ENCODE measurements around the gene SOX5. TPM values are rescaled to one million over a fixed set of nuclear protein-coding genes. Genes with fewer than 3 reads are reported as not detected.

The SOX5 gene
- total and polyA plus RNA-seq, 2 experiments from 2014 or later, result 14.8 to 26.4 TPM

- 81% methylated on average over 5 of the region's 5 CpGs for WGBS (ENCODE audit: low lambda C conversion rate, missing lambda C conversion rate)
- TF ChIP-seq CTCF (IDR thresholded peaks at IDR 0.05; ENCODE audit: poor library complexity), result no peak
- TF ChIP-seq EZH2 (IDR thresholded peaks at IDR 0.05; ENCODE audit: borderline replicate concordance), result no peak
- TF ChIP-seq EZH2phosphoT487 (IDR thresholded peaks at IDR 0.05; ENCODE audit: low read depth, severe bottlenecking, unreplicated experiment), result no peak
- Histone ChIP-seq H3K27me3 (no peaks in the 10 kb centered on the region), H3K4me2 (no peak overlapping the region), H3K9me2 (replicated peaks; ENCODE audit: insufficient read depth) (no peaks in the 10 kb centered on the region), H3K79me2 (no peaks in the 10 kb centered on the region), H4K20me1 (ENCODE audit: insufficient read depth, poor library complexity, severe bottlenecking) (no peaks in the 10 kb centered on the region), H2AFZ (no peak overlapping the region), H3K36me3 (replicated peaks; ENCODE audit: insufficient read depth, low read depth) (no peaks in the 10 kb centered on the region), H3K9me3 (ENCODE audit: low read depth) (no peaks in the 10 kb centered on the region), H3K4me1 (ENCODE audit: insufficient read depth) (no peaks in the 10 kb centered on the region), H3K4me3 (no peak overlapping the region), H3K27ac (no peak overlapping the region)
- DNase-seq (ENCODE audit: low spot score), result no peak
These were observed 331.7 kb downstream of the SOX5 start for GRCh38 chr12:23617749-23618148.

- WGBS (ENCODE audit: low lambda C conversion rate, missing lambda C conversion rate), result 75% methylated on average over 2 of the region's 2 CpGs
- Histone ChIP-seq H3K4me3 (no peak overlapping the region), H2AFZ (no peak overlapping the region), H3K27me3 (no peaks in the 10 kb centered on the region), H4K20me1 (ENCODE audit: insufficient read depth, poor library complexity, severe bottlenecking) (no peaks in the 10 kb centered on the region), H3K79me2 (no peaks in the 10 kb centered on the region), H3K4me1 (ENCODE audit: insufficient read depth) (no peaks in the 10 kb centered on the region), H3K9me3 (ENCODE audit: low read depth) (no peaks in the 10 kb centered on the region), H3K9me2 (replicated peaks; ENCODE audit: insufficient read depth) (no peaks in the 10 kb centered on the region), H3K27ac (no peak overlapping the region), H3K36me3 (replicated peaks; ENCODE audit: insufficient read depth, low read depth) (no peaks in the 10 kb centered on the region), H3K4me2 (no peak overlapping the region)
- DNase-seq (ENCODE audit: low spot score), result no peak
- TF ChIP-seq EZH2 (IDR thresholded peaks at IDR 0.05; ENCODE audit: borderline replicate concordance), result no peak
- TF ChIP-seq EZH2phosphoT487 (IDR thresholded peaks at IDR 0.05; ENCODE audit: low read depth, severe bottlenecking, unreplicated experiment), result no peak
- TF ChIP-seq CTCF (IDR thresholded peaks at IDR 0.05; ENCODE audit: poor library complexity), result no peak
These were observed 335.2 kb downstream of the SOX5 start for GRCh38 chr12:23614280-23614679.

GRCh38 chr12:23611320-23611719 is 338.1 kb downstream of the SOX5 start:
- Histone ChIP-seq H4K20me1 (ENCODE audit: insufficient read depth, poor library complexity, severe bottlenecking) (no peaks in the 10 kb centered on the region), H3K27me3 (no peaks in the 10 kb centered on the region), H3K27ac (no peak overlapping the region), H3K9me3 (ENCODE audit: low read depth) (no peaks in the 10 kb centered on the region), H3K4me2 (no peak overlapping the region), H3K9me2 (replicated peaks; ENCODE audit: insufficient read depth) (no peaks in the 10 kb centered on the region), H3K4me1 (ENCODE audit: insufficient read depth) (no peaks in the 10 kb centered on the region), H3K79me2 (no peaks in the 10 kb centered on the region), H3K4me3 (no peak overlapping the region), H2AFZ (no peak overlapping the region), H3K36me3 (replicated peaks; ENCODE audit: insufficient read depth, low read depth) (no peaks in the 10 kb centered on the region)
- WGBS (ENCODE audit: low lambda C conversion rate, missing lambda C conversion rate), result 70% methylated on average over 4 of the region's 4 CpGs
- TF ChIP-seq EZH2phosphoT487 (IDR thresholded peaks at IDR 0.05; ENCODE audit: low read depth, severe bottlenecking, unreplicated experiment) (no peak), EZH2 (IDR thresholded peaks at IDR 0.05; ENCODE audit: borderline replicate concordance) (no peak), CTCF (IDR thresholded peaks at IDR 0.05; ENCODE audit: poor library complexity) (no peak)
- no peak for DNase-seq (ENCODE audit: low spot score)

- TF ChIP-seq EZH2phosphoT487 (IDR thresholded peaks at IDR 0.05; ENCODE audit: low read depth, severe bottlenecking, unreplicated experiment) (no peak), CTCF (IDR thresholded peaks at IDR 0.05; ENCODE audit: poor library complexity) (no peak), EZH2 (IDR thresholded peaks at IDR 0.05; ENCODE audit: borderline replicate concordance) (no peak)
- Histone ChIP-seq H3K27me3 (no peaks in the 10 kb centered on the region), H3K27ac (no peak overlapping the region), H3K4me1 (ENCODE audit: insufficient read depth) (no peaks in the 10 kb centered on the region), H3K9me2 (replicated peaks; ENCODE audit: insufficient read depth) (no peaks in the 10 kb centered on the region), H2AFZ (no peak overlapping the region), H3K79me2 (no peaks in the 10 kb centered on the region), H4K20me1 (ENCODE audit: insufficient read depth, poor library complexity, severe bottlenecking) (no peaks in the 10 kb centered on the region), H3K4me2 (no peak overlapping the region), H3K9me3 (ENCODE audit: low read depth) (peaks cover 5% of the 10 kb centered on the region), H3K36me3 (replicated peaks; ENCODE audit: insufficient read depth, low read depth) (no peaks in the 10 kb centered on the region), H3K4me3 (no peak overlapping the region)
- no peak for DNase-seq (ENCODE audit: low spot score)
- 92% methylated on average over 5 of the region's 5 CpGs for WGBS (ENCODE audit: low lambda C conversion rate, missing lambda C conversion rate)
These were observed 348.6 kb downstream of the SOX5 start for GRCh38 chr12:23600919-23601318.

All from hepatocyte (in vitro differentiated cells).